ENCODE measurements around the gene CPEB3.

Gene CPEB3

DNA sequence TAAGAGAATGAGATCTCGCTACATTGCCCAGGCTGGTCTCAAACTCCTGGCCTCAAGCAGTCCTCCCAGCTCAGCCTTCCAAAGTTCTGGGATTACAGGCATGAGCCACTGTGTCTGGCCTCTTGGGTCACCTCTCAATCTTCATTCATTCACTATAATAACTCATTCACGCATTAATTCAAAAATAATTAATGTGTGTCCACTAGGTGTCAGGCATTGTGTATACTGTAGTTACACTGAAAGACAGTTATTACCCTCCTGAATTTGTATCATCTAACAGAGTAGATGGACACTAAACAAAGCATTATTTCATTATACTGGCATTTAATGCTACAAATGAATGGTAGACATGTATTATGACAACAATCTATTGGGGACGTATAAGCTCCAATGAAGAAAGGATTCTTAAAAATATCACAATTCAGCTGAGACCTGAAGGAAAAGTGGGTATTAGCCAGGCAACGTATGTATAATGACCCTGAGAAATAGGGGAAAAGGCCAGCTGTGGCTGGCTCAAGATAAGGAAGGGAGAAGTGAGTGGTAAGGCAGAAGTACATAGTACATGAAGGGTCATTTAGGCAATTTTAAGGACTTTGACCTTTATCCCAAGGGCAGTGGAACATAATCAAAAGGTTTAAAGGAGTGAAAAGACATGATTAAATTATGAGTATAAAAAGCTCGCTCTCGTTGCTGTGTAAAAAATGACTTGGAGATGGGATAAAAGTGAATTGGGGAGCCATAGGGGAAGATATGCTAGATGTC lies 216.6 kb downstream of the CPEB3 start:
- DNase-seq (ENCODE audit: low read depth) = no peak
- H3K4me3 ChIP-seq (ENCODE audit: low read depth, low read length) = no peak overlapping the region

DNA sequence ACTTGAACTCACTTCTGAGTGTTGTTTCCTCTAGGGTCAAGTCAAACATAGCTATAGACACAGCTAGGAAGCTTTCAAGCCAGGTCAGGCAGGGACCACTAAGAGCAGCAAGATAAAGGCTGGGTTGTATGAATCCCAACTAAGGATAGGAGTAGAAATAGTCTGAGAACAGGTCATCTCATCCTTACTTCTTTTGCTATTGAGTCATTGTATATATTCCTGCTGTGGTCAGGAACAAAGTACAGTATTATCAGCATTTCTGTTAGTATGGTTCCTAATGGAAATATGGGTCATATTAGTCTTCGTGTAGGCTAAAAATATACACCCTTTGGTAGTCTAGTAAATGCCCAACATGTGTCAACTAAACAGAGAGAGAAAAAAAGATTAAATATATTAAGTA lies 222.0 kb downstream of the CPEB3 start:
- TF ChIP-seq, protein P1, sequence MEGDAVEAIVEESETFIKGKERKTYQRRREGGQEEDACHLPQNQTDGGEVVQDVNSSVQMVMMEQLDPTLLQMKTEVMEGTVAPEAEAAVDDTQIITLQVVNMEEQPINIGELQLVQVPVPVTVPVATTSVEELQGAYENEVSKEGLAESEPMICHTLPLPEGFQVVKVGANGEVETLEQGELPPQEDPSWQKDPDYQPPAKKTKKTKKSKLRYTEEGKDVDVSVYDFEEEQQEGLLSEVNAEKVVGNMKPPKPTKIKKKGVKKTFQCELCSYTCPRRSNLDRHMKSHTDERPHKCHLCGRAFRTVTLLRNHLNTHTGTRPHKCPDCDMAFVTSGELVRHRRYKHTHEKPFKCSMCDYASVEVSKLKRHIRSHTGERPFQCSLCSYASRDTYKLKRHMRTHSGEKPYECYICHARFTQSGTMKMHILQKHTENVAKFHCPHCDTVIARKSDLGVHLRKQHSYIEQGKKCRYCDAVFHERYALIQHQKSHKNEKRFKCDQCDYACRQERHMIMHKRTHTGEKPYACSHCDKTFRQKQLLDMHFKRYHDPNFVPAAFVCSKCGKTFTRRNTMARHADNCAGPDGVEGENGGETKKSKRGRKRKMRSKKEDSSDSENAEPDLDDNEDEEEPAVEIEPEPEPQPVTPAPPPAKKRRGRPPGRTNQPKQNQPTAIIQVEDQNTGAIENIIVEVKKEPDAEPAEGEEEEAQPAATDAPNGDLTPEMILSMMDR (IDR thresholded peaks at IDR 0.05; ENCODE audit: low read depth, low read length, missing control alignments) = no peak
- no peak for DNase-seq (ENCODE audit: low read depth)
- no peak overlapping the region for H3K4me3 ChIP-seq (ENCODE audit: low read depth, low read length)

More for the DNA sequence above, 216.6 kb downstream of the CPEB3 start:
- TF ChIP-seq, protein P1 (IDR thresholded peaks at IDR 0.05; ENCODE audit: low read depth, low read length, missing control alignments) = no peak

DNA sequence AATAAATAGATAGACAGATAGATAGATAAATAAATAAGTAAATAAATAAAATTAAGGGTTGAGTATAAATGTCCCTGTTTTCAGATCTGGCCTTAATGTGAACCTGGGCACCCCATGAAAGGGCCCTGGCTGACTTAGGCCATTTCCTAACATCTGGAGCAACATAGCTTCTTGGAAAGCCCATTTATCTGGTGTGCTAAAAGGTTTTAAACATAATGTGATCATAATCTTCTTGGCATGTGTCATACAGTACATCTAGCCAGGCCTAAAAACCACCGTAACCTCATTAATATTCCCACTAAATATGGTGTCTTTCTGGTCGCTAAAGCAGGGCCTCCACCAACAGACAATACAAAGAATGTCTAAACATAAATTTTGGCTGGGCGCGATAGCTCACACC lies 224.5 kb downstream of the CPEB3 start:
- no peak overlapping the region for H3K4me3 ChIP-seq (ENCODE audit: low read depth, low read length)
- no peak for DNase-seq (ENCODE audit: low read depth)
- TF ChIP-seq, protein P1 (IDR thresholded peaks at IDR 0.05; ENCODE audit: low read depth, low read length, missing control alignments) = no peak

DNA sequence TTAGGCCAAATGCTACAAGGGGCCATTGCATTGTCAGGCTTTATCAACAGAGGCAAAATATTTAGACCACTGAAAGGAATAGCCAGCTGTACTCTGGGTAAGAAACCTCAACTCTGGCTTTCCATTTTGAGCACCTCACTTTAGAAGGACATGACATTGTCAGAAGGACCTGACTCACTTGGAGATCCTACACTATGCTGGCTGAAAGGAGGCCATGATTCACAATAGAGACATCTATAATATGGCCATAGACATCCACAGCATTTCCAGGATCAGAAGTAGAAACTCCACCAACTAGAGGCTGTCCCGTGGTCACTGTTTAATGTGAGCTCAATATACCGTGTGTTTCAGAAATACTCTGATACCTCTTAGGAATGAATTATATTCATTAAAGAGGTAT lies 226.4 kb downstream of the CPEB3 start:
- no peak overlapping the region for H3K4me3 ChIP-seq (ENCODE audit: low read depth, low read length)
- no peak for DNase-seq (ENCODE audit: low read depth)
- TF ChIP-seq, protein P1 (IDR thresholded peaks at IDR 0.05; ENCODE audit: low read depth, low read length, missing control alignments) = no peak

DNA sequence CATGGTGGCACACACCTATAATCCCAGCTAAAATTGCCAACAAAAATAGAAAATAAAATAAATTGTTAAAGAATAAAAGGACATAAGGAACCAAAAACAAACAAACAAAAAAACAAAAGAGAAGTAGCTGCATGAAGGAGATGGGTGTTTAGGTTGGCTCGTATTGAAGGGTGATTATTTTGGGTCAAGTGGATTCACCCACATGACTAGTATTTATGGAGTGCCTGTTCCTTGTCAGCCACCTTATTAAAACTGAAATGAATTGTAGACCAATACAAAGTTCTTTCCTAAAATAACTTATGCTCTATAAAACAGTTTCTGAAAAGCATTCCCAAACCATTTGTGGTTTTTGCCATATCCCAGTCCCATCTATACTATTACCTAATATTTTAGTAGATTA lies 228.6 kb downstream of the CPEB3 start:
- no peak overlapping the region for H3K4me3 ChIP-seq (ENCODE audit: low read depth, low read length)
- TF ChIP-seq, protein P1 (IDR thresholded peaks at IDR 0.05; ENCODE audit: low read depth, low read length, missing control alignments) = no peak
- DNase-seq (ENCODE audit: low read depth) = no peak

DNA sequence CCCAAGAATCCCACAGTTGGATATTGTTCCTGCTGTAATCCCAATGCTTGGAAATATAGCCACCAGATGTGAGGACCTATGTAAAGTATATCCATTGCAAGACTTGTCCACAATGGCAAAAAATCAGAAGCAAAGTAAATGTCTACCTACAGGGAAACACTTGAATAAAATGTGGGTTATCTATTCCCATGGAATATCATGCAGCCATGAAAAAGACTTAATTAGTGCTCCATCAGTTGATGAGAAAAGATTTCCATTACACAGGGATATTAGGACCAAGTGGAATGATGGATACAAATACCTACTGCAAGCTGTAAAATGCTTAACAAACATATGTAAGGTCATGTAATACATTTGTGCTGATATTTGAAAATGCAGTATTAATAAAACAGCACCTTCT lies 236.1 kb downstream of the CPEB3 start:
- H3K4me3 ChIP-seq (ENCODE audit: low read depth, low read length) = no peak overlapping the region
- TF ChIP-seq, protein P1 (IDR thresholded peaks at IDR 0.05; ENCODE audit: low read depth, low read length, missing control alignments) = no peak
- no peak for DNase-seq (ENCODE audit: low read depth)

DNA sequence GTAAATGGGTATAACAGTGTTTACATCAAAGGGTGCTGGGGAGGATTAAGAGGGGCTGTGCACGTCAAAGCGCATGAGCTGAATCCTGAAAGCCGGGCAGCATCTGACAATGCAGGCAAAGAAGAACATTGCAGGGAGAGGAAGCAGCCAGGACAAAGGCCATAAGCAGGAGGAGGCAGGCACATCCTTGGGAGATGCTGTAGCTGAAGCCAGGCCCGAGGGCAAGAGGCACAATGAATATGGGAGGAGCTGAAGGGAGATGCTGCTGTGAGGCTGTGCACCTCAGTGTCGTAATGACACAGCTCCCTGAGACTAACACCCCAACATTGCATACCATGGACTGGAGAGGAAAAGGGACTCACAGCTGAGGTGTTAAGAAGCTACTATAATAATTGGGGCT lies 238.1 kb downstream of the CPEB3 start:
- no peak for DNase-seq (ENCODE audit: low read depth)
- H3K4me3 ChIP-seq (ENCODE audit: low read depth, low read length) = no peak overlapping the region
- TF ChIP-seq, protein P1 (IDR thresholded peaks at IDR 0.05; ENCODE audit: low read depth, low read length, missing control alignments) = no peak

All from GM12864 (cell line).